HepG2 (cell line): ENCODE measurements around the gene ASB4. TPM values are rescaled to one million over a fixed set of nuclear protein-coding genes. Genes with fewer than 3 reads are reported as not detected.

Source experiments
- BRCA1 ChIP-seq: sonication (generic); formaldehyde crosslinking; IDR thresholded peaks from 2 replicates; pipeline ENCODE4 v1.4.0; 2020; ENCODE audit warnings: missing genetic modification reagents
- DR1 ChIP-seq: sonication (generic); formaldehyde crosslinking; IDR thresholded peaks from 2 replicates; pipeline ENCODE4 v1.8.0; 2021; ENCODE audit warnings: mild to moderate bottlenecking, missing genetic modification reagents, inconsistent platforms
- MLLT10 ChIP-seq: sonication (generic); formaldehyde crosslinking; IDR thresholded peaks from 2 replicates; pipeline ENCODE4 v1.4.0; 2020; ENCODE audit warnings: missing genetic modification reagents
- NR2F6 ChIP-seq, 2 experiments: IDR thresholded peaks; 2 replicates each; pipeline ENCODE4 v1.6.1; 2016; ENCODE audit warnings: antibody characterized with exemption in 1 of 2, mild to moderate bottlenecking in 1 of 2
- PHF21A ChIP-seq: sonication (generic); formaldehyde crosslinking; IDR thresholded peaks from 2 replicates; pipeline ENCODE4 v1.5.0; 2020; ENCODE audit warnings: mild to moderate bottlenecking, missing genetic modification reagents
- SIN3A ChIP-seq: IDR thresholded peaks from 2 replicates; pipeline ENCODE4 v1.6.1; 2011; ENCODE audit warnings: low read depth, mild to moderate bottlenecking, control low read depth, low read length, borderline replicate concordance
- ZBTB3 ChIP-seq: sonication (generic); formaldehyde crosslinking; IDR thresholded peaks from 2 replicates; pipeline ENCODE4 v1.4.0; 2020; ENCODE audit warnings: low read depth, mild to moderate bottlenecking, moderate library complexity, missing genetic modification reagents, borderline replicate concordance
- ZNF10 ChIP-seq: sonication (generic); formaldehyde crosslinking; IDR thresholded peaks from 2 replicates; pipeline ENCODE4 v1.4.0; 2020; ENCODE audit warnings: mild to moderate bottlenecking, low read depth, missing genetic modification reagents, borderline replicate concordance
- ZNF282 ChIP-seq: fragments of 450-650 bp; IDR thresholded peaks from 2 replicates; pipeline ENCODE4 v1.6.1; 2018; ENCODE audit not compliant: partially characterized antibody
- polyA plus RNA-seq, 8 experiments: library from polyadenylated mRNA; depleted of rRNA in 3 of 8; stranded (reverse) in 7 of 8; unstranded in 1 of 8; fragments of >200 nt; fragmentation: Illumina TruSeq in 4 of 8; extraction: Trizol in 4 of 8; gene quantifications; 2 replicates each; pipeline versions ENCODE4 v1.2.1 to v1.2.3, GENCODE V29; 2011 to 2016; ENCODE audit warnings: low read depth in 4 of 8, missing spikeins in 1 of 8, mixed read lengths in 1 of 8; ENCODE audit not compliant: insufficient read depth in 1 of 8
- total RNA-seq, 5 experiments: library from RNA; depleted of rRNA; stranded (reverse); fragments of >200 nt; fragmentation: Illumina TruSeq; extraction: Trizol; gene quantifications; 2 replicates each; pipeline ENCODE4 v1.2.3, GENCODE V29; 2016; ENCODE audit warnings: low read depth in 1 of 5
- TF ChIP-seq, protein P1 (sequence below): sonication (generic); formaldehyde crosslinking; IDR thresholded peaks from 2 replicates; pipeline ENCODE4 v1.4.0; 2020; ENCODE audit warnings: missing genetic modification reagents, borderline replicate concordance
- TF ChIP-seq, protein P2 (sequence below): sonication (generic); formaldehyde crosslinking; IDR thresholded peaks from 2 replicates; pipeline ENCODE4 v1.4.0; 2020; ENCODE audit warnings: missing genetic modification reagents, borderline replicate concordance
- TF ChIP-seq, protein P3 (sequence below): sonication (generic); formaldehyde crosslinking; IDR thresholded peaks from 2 replicates; pipeline ENCODE4 v1.4.0; 2020; ENCODE audit warnings: missing genetic modification reagents, borderline replicate concordance
- TF ChIP-seq, protein P4 (sequence below): IDR thresholded peaks from 2 replicates; pipeline ENCODE4 v1.6.1; 2018; ENCODE audit warnings: missing genetic modification reagents
- TF ChIP-seq, protein P5 (sequence below): sonication (generic); formaldehyde crosslinking; IDR thresholded peaks from 2 replicates; pipeline ENCODE4 v1.4.0; 2020; ENCODE audit warnings: missing genetic modification reagents; ENCODE audit errors: not compliant biosample characterization
- TF ChIP-seq, protein P6 (sequence below): sonication (generic); formaldehyde crosslinking; IDR thresholded peaks from 2 replicates; pipeline ENCODE4 v1.5.0; 2020; ENCODE audit warnings: missing genetic modification reagents

The ASB4 gene
- total and polyA plus RNA-seq, 2 of the 13 experiments (the other 11 are each of a cell fraction or from before 2014, with no cell fraction given), result 1.1 to 4.0 TPM

DNA sequence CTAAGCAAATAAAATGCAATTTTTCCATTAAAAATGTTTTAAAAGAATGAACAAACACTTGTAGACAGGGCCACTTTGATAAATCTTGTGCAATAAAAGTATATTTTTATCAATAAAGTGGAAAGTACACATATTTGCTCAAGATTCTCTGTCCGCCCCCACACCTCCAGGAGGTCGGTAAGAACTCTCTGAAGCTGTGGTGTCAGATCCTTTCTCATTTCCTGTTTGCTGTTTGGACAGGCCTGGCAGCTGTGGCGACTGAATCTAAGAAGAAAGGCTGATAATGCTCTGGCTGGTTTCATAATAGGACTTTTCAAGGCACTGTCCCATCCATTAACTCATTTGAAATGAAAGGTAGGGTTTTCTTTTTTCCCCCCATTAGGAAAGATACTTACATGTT, 15.3 kb upstream of the ASB4 start (continued):
- TF ChIP-seq, protein P1, sequence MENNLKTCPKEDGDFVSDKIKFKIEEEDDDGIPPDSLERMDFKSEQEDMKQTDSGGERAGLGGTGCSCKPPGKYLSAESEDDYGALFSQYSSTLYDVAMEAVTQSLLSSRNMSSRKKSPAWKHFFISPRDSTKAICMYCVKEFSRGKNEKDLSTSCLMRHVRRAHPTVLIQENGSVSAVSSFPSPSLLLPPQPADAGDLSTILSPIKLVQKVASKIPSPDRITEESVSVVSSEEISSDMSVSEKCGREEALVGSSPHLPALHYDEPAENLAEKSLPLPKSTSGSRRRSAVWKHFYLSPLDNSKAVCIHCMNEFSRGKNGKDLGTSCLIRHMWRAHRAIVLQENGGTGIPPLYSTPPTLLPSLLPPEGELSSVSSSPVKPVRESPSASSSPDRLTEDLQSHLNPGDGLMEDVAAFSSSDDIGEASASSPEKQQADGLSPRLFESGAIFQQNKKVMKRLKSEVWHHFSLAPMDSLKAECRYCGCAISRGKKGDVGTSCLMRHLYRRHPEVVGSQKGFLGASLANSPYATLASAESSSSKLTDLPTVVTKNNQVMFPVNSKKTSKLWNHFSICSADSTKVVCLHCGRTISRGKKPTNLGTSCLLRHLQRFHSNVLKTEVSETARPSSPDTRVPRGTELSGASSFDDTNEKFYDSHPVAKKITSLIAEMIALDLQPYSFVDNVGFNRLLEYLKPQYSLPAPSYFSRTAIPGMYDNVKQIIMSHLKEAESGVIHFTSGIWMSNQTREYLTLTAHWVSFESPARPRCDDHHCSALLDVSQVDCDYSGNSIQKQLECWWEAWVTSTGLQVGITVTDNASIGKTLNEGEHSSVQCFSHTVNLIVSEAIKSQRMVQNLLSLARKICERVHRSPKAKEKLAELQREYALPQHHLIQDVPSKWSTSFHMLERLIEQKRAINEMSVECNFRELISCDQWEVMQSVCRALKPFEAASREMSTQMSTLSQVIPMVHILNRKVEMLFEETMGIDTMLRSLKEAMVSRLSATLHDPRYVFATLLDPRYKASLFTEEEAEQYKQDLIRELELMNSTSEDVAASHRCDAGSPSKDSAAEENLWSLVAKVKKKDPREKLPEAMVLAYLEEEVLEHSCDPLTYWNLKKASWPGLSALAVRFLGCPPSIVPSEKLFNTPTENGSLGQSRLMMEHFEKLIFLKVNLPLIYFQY (CRISPR knock-in tag), result no peak
- no peak for TF ChIP-seq PHF21A (CRISPR knock-in tag)
- TF ChIP-seq BRCA1 (CRISPR knock-in tag), result no peak
- no peak for TF ChIP-seq ZNF10
- no peak for TF ChIP-seq ZBTB3 (CRISPR knock-in tag)
- TF ChIP-seq, protein P2, sequence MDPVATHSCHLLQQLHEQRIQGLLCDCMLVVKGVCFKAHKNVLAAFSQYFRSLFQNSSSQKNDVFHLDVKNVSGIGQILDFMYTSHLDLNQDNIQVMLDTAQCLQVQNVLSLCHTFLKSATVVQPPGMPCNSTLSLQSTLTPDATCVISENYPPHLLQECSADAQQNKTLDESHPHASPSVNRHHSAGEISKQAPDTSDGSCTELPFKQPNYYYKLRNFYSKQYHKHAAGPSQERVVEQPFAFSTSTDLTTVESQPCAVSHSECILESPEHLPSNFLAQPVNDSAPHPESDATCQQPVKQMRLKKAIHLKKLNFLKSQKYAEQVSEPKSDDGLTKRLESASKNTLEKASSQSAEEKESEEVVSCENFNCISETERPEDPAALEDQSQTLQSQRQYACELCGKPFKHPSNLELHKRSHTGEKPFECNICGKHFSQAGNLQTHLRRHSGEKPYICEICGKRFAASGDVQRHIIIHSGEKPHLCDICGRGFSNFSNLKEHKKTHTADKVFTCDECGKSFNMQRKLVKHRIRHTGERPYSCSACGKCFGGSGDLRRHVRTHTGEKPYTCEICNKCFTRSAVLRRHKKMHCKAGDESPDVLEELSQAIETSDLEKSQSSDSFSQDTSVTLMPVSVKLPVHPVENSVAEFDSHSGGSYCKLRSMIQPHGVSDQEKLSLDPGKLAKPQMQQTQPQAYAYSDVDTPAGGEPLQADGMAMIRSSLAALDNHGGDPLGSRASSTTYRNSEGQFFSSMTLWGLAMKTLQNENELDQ (CRISPR knock-in tag), result no peak
- TF ChIP-seq, protein P3, sequence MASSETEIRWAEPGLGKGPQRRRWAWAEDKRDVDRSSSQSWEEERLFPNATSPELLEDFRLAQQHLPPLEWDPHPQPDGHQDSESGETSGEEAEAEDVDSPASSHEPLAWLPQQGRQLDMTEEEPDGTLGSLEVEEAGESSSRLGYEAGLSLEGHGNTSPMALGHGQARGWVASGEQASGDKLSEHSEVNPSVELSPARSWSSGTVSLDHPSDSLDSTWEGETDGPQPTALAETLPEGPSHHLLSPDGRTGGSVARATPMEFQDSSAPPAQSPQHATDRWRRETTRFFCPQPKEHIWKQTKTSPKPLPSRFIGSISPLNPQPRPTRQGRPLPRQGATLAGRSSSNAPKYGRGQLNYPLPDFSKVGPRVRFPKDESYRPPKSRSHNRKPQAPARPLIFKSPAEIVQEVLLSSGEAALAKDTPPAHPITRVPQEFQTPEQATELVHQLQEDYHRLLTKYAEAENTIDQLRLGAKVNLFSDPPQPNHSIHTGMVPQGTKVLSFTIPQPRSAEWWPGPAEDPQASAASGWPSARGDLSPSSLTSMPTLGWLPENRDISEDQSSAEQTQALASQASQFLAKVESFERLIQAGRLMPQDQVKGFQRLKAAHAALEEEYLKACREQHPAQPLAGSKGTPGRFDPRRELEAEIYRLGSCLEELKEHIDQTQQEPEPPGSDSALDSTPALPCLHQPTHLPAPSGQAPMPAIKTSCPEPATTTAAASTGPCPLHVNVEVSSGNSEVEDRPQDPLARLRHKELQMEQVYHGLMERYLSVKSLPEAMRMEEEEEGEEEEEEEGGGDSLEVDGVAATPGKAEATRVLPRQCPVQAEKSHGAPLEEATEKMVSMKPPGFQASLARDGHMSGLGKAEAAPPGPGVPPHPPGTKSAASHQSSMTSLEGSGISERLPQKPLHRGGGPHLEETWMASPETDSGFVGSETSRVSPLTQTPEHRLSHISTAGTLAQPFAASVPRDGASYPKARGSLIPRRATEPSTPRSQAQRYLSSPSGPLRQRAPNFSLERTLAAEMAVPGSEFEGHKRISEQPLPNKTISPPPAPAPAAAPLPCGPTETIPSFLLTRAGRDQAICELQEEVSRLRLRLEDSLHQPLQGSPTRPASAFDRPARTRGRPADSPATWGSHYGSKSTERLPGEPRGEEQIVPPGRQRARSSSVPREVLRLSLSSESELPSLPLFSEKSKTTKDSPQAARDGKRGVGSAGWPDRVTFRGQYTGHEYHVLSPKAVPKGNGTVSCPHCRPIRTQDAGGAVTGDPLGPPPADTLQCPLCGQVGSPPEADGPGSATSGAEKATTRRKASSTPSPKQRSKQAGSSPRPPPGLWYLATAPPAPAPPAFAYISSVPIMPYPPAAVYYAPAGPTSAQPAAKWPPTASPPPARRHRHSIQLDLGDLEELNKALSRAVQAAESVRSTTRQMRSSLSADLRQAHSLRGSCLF (CRISPR knock-in tag), result no peak
- TF ChIP-seq SIN3A, result no peak
- TF ChIP-seq, protein P4, sequence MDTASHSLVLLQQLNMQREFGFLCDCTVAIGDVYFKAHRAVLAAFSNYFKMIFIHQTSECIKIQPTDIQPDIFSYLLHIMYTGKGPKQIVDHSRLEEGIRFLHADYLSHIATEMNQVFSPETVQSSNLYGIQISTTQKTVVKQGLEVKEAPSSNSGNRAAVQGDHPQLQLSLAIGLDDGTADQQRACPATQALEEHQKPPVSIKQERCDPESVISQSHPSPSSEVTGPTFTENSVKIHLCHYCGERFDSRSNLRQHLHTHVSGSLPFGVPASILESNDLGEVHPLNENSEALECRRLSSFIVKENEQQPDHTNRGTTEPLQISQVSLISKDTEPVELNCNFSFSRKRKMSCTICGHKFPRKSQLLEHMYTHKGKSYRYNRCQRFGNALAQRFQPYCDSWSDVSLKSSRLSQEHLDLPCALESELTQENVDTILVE (CRISPR knock-in tag), result no peak
- TF ChIP-seq ZNF282, result no peak
- no peak for TF ChIP-seq NR2F6 (IDR thresholded peaks at IDR 0.05)
- no peak; the same call in 1 of the 2 replicates for TF ChIP-seq NR2F6 (CRISPR knock-in tag; IDR thresholded peaks at IDR 0.05)
- no peak for TF ChIP-seq MLLT10 (CRISPR knock-in tag)
- TF ChIP-seq, protein P5, sequence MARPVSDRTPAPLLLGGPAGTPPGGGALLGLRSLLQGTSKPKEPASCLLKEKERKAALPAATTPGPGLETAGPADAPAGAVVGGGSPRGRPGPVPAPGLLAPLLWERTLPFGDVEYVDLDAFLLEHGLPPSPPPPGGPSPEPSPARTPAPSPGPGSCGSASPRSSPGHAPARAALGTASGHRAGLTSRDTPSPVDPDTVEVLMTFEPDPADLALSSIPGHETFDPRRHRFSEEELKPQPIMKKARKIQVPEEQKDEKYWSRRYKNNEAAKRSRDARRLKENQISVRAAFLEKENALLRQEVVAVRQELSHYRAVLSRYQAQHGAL, result no peak
- no peak for TF ChIP-seq DR1
- TF ChIP-seq, protein P6, sequence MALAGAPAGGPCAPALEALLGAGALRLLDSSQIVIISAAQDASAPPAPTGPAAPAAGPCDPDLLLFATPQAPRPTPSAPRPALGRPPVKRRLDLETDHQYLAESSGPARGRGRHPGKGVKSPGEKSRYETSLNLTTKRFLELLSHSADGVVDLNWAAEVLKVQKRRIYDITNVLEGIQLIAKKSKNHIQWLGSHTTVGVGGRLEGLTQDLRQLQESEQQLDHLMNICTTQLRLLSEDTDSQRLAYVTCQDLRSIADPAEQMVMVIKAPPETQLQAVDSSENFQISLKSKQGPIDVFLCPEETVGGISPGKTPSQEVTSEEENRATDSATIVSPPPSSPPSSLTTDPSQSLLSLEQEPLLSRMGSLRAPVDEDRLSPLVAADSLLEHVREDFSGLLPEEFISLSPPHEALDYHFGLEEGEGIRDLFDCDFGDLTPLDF (CRISPR knock-in tag), result no peak
